GM12873 (cell line): Measurements from ENCODE around the gene SPINK8.

Experiments used
- CTCF ChIP-seq: IDR thresholded peaks from 2 replicates; pipeline ENCODE4 v1.5.1; 2012; ENCODE audit warnings: low read depth, mild to moderate bottlenecking, moderate library complexity, low read length, control low read depth; ENCODE audit not compliant: insufficient read depth; ENCODE audit errors: missing control alignments

SPINK8 gene

GRCh38 chr3:48367201-48367600 lies 33.7 kb upstream of the SPINK8 start:
- no peak for TF ChIP-seq CTCF

- no peak for TF ChIP-seq CTCF
Measured at GRCh38 chr3:48364840-48365239, 31.4 kb upstream of the SPINK8 start.

DNA sequence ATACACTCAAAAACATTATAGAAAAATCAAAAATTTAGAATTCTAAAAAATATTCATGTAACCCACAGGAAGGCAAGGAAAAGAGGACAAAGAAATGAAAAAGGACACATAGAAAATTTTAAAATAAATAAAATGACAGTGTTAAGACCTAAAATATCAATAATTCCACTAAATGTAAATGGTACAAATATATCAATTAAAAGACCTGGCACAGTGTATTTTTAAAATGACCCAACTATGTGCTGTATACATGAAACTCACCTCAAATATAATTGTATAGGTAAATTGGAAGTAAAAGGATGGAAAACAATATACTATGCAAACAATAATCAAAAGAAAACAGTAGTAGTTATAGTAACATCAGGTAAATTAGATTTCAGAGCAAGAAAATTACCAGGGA lies 28.5 kb upstream of the SPINK8 start:
- TF ChIP-seq CTCF: no peak

DNA sequence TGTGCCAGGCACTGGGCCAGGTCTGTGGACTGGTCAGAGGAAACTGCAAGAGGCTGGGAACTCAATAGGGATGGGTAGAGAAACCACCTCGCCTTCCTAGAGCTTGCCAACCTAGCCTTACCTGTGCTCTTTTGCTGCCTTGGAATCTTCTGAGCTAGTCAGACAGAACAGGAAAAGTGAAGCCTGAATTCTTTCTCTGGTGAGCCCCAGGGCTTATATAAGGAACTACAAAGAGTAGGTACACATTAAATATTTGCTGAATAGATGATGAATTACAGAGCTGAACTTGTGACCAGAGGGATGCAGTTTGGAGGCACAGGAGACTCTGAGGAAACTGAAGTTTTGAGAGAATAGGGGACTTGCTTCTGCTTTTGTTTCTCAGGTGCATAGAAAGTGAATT lies 23.0 kb upstream of the SPINK8 start:
- no peak for TF ChIP-seq CTCF

- no peak for TF ChIP-seq CTCF
Measured at GRCh38 chr3:48353987-48354386, 20.5 kb upstream of the SPINK8 start.

GRCh38 chr3:48352546-48352945 lies 19.1 kb upstream of the SPINK8 start:
- no peak for TF ChIP-seq CTCF

DNA sequence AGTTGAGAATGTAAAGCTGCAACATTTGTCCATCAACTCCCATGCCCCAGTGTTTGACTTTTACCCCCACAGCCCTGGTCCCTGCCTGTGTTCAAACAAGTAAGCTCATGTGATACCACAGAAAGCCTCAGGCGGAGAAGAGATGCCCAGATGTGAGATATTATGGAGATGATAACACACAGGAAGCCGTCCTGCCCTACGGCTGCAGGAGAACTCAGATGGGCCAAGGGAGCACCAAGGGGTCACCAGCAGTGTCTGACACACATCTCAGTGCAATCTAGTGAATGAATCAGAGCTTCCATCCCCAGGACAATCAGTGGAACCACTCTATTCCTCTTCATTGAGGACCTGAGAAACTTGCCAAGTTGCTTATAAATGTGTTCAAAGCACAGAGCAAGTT lies 14.0 kb upstream of the SPINK8 start:
- TF ChIP-seq CTCF: no peak
